ENCODE measurements around the gene VEGFC.

GRCh38 chr4:176790398-176790797 lies 2.3 kb downstream of the VEGFC start:
- TF ChIP-seq CTCF (IDR thresholded peaks at IDR 0.05), result no peak
- TF ChIP-seq POLR2A (IDR thresholded peaks at IDR 0.05), result no peak
- no peak for TF ChIP-seq POLR2AphosphoS5 (IDR thresholded peaks at IDR 0.05; ENCODE audit: insufficient read depth in 1 of 2, low read depth in 1 of 2)
